ENCODE measurements around the gene SPIN2A.
"Not testable (repeated sequence)": the region's sequence is repeated elsewhere in the genome, so short reads cannot be mapped to it uniquely, and the experiment has no call there.

Gene SPIN2A

DNA sequence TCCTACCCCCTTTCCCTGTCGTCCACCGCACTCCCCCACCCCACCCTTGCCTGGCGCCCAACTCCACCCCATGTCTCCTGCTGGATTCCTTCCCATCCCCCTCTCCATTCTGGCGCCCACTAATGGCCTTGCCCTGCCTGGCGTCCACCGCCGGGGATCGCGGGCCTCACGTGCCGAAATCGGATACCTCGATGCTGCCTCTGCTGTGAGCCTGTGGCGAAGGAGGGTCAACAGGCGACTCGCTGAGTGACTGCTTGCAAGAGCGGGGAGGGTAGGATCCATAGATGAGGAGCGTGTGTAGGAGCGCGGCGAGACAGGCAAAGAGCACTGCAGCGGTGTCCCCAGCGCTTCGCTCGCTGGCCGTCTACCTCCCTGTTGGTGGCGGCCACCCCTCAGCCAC is at the start of gene SPIN2A:
Gene SPIN2A (minus strand): TSS at position 325 of the 400 bp plus-strand sequence. CDS start 800 bp downstream, outside the sequence.
- not testable (repeated sequence) for DNase-seq

DNA sequence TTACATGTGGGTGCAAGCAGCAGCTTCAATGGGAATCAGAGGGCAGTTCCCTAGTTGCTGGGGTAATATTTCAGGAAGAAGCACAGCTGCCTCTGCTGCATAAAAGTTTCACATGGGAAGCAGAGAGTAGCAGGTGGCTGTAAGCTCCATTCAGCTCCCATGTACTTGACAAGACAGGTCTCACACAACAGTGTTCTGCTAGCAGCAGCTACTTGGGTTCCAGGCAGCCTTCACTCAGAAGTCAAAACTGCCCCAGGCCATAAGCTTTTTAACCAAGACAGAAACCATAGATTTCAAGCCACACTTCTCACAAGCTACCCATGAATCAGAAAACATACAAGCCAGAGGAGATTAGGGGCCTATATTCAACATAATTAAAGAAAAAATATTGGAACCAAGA is 41.4 kb upstream of the SPIN2A start:
- DNase-seq: no peak

DNA sequence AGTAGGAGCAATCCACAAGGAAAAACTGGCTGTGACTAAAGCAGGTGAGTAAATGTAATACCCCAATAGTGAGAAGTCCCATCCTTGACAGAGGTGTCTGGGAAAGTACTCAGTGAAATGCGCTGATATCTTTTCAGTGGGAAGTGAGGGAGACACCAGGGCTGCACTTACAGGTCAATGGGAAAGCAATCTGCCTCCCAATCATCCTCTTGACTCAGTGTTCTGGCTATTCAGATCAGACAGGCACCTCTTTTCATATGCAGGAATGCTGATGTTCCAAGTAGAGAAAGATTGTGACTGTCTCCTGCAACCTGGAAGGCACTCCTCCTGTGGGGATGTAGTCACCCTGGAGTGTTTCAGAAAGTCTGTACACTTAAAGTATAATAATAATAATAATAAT is 39.9 kb upstream of the SPIN2A start:
- DNase-seq: no peak

DNA sequence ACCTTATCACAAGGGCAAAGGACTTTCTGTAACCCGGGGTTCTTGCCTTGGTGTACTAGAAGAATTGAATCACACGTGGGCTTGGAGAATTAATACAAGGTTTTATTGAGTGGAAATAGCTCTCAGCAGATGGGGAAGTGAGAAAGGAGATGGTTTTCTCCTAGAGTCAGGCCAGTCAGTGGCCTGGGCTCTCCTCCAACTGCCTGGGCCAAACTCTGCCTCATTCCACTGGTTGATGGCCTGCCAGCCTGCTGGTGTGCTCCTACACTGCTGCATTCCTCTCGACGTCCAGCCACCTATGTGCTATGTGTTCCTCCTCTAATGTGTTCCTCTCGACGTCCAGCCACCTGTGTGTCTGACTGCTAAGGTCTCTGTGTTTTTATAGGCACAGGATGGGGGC is 35.3 kb upstream of the SPIN2A start:
- no peak for DNase-seq

DNA sequence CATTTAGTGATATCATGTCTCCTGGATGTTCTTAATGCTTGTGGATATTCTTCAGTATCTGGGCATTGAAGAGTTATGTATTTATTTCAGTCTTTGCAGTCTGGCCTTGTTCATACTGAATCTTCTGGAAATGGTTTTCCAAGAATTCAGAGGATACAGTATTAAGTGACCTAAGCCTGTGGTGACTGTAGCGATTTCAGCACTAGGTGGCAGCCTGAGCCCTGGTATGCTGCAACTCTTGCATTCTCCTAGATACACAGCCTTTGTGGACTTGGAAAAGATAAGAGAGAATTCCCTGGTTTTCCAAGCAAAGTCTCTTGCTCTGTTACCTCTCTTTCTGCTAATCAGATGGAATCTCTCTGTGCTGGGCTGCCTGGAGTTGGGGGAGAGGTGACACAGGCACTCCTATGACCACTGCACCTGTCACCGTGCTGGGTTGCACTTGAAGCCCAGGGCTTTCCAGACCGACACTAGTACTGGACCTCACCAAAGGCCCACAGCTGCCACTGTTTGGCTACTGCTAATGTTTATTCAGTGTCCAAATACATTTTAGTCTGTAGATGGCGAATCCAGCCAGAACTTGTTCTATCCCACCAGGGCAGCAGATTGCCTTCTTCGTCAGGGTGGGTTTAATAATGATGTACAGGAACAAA is 19.3 kb upstream of the SPIN2A start:
- peak; percentile 9 for DNase-seq

DNA sequence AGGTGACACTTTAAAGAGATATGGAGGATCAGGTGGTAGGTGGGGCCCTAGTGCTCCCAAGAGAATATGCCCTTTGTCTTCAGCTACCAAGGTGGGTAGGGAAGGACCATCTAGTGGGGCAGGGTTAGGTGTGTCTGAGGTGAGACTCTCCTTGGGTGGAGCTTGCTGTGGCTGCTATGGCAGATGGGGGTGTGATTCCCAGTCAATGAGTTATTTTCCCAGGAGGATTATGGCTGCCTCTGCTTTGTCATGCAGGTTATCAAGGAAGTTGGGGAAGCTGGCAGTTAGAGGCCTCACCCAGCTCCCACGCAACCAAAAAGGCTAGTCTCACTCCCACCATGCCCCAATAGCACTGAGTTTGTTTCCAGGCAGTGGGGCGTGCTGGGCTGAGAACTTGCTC is 18.0 kb upstream of the SPIN2A start:
- no peak for DNase-seq

DNA sequence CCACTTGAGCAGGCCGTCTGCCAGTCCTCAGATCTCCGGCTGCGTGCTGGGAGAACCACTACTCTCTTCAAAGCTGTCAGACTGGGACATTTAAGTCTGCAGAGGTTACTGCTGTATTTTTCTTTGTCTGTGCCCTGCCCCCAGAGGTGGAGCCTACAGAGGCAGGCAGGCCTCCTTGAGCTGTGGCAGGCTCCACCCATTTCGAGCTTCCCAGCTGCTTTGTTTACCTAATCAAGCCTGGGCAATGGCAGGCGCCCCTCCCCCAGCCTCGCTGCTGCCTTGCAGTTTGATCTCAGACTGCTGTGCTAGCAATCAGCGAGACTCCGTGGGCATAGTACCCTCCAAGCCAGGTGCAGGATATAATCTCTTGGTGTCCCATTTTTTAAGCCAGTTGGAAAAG is 15.0 kb upstream of the SPIN2A start:
- not testable (repeated sequence) for DNase-seq

DNA sequence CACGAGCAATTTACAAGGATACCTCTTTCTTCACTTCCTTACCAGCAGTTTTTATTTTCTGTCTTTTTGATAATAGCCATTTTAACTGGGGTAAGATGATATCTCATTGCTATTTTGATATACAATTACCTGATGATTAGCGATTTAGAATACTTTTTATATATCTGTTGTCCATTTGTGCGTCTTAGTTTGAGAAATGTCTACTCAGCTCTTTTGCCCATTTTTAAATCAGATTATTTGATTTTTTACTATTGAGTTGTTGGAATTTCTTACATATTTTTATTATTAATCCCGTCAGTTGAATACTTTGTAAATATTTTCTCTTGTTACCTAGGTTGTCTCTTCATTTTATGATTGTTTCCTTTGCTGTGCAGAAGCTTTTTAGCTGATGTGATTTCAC is 1.5 kb upstream of the SPIN2A start:
- DNase-seq: no peak

DNA sequence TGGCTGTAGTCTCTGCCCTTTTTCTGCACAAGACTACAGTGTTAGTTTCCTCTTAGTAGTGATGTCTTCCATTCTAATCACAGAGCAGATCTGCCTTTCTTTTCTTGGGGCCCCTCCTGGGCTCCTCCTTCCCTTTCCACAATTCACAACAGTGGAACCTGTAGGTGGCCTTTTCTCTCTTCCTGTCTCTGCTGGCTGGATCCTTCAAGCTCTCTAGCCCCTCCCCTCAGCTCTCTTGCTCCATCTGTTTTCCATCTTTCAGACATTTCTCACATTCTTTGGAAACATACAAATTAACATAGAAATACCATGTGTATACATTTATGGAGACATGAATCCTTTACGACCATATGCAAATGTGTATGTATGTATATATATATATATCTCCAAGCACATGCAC is 304 bp upstream of the SPIN2A start:
- DNase-seq: no peak

DNA sequence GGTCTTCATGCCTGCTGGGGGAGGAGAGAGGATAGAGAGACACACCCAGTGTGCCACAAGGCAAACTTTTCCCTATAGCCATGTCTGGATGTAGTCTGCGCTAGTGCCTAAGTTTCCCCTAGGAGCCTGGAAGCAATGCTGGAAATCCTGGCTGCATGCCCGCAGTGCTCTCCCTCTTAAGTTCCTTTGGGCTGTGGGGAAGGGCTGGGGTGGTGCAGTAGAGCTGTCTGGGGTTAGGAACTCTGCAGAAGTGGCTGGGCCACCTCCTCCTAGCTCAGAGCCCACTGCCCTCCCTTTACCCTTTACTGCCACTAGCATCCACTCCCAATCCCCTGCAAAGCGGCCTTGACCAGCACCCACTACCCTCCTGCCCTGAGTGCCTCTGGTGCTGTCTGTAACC is 608 bp downstream of the SPIN2A start:
- DNase-seq: not testable (repeated sequence)

DNA sequence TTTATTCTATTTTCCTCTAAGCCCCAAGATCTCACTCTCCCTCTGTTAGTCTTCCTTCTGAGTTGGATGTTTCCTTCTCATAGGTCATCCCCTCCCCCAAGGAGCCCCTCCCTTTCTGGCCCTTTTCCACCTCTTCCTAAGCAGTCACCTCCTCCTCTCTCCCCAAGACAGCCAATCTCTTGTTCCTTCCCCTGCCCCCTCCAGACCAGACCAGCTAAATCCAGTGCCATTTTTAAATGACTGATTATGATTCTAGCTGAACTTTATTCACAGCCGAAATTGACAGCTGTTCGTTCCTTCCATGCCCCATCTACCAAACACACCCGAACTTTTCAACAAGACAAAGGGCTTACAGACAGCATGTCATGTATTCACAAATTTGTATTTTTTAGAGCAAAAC is 1.9 kb downstream of the SPIN2A start:
- no peak for DNase-seq

DNA sequence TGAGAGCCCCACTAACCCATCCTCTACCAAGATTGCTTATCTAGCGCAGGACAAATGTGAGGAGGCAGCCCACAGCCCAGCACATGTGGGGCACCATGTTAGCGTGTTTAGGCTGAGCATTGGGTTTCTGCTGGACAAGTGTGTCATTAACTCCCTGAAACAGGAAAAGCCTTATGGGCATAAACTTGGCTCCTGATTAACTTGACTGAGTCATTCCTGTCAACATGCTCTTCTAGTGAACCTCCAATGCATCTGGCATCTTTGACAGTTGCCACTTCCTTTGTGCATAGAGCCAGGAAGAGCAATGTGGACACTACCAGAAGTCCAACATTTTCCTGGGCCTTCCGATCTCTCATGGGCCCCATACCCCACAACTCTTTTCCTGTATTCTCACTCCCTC is 2.5 kb downstream of the SPIN2A start:
- no peak for DNase-seq

DNA sequence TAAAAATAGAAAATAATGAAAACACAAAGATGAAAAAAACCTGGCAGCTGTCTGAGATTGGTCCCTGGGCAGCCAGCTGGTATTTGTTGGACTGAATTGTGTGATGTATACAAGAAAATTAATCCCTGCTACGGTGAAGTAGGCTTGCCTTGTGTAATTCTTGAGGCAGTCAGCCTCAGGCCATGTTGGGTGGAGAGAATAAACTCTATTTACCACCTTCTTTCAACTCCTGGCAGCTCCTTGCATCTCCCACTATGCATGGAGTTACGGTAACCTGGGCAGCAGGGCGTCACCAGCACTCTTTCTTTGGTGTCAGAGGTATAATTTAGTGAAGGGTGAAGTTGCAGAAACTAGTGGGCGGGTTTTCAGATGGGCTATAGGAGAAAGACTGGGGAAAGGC is 3.5 kb downstream of the SPIN2A start:
- DNase-seq: no peak

DNA sequence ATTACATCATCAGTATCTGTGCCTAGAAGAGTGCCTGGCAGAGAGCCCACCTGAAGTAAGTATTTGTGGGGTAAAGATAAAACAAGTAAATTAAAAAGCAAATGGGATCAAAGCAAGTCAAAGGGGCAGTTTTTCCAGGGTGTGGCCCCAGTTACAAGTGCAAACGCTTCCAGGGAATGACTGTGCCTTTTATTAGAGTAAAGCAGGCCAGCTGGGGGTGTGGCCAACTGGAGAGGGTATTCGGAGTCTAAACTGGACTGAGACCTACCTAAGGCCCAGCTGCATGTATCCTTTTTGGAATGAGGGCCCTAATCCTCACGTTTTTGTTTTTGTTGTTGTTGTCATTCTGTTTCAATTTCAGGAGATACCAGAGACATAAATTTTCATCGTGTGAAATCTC is 3.9 kb downstream of the SPIN2A start:
- not testable (repeated sequence) for DNase-seq

DNA sequence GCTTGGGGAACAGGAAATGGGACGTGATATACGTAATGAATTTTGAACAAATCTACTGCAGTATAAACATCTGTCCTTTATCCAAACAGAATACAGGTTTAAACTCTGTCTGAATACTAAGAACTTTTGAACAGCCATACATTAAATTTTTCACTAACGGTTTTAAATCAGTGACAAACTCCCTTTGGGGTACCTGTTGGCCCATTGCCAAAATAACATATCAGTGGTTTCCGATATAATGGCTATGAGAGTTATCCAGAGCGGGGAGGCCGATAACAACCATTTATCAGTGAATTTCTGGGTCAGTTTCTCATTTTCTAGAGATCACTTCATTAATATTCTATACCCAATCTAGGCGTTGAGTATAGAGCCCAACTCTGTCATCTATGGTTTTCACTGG is 5.2 kb downstream of the SPIN2A start:
- DNase-seq: no peak

DNA sequence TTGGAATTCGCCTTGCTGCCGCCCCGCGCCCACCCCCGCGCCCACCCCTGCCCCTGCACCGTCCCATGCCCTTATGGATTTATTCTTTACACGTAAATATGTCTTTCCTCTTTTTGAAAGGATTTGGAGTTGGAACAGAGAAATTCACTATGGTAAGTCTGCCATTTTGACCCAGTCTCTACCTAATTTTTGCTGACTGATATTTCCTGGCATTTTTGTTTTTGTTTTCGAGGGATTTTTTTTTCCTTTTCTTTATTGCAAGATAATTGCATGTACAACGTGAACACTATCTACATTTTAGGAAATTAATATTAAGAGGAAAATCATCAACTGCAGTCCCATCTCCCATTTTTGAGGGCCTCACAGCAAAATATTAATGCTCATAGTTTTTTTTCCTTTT is 15.4 kb downstream of the SPIN2A start:
- no peak for DNase-seq

DNA sequence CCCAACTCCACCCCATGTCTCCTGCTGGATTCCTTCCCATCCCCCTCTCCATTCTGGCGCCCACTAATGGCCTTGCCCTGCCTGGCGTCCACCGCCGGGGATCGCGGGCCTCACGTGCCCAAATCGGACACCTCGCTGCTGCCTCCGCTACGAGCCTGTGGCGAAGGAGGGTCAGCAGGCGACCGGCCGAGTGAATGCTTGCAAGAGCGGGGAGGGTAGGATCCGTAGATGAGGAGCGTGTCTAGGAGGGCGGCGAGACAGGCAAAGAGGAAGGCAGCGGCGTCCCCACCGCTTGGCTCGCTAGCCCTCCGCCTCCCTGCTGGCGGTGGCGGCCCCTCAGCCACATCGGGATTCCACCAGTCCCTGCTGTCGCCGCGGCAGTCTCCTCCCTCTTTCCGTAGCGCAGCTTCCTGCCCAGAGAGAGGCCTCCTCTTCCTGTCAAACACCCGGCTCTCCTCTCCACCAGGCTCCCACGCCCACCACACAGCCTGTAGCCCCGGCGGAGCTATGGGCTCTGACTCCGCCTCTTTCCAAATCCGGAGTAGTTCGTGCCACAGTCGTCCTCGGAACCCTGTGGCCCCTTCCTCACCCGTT is 15.9 kb downstream of the SPIN2A start, which contains the start of gene SPIN2B:
Gene SPIN2B (minus strand): TSS at position 387 of the 594 bp plus-strand sequence.
- DNase-seq: peak; percentile 62

DNA sequence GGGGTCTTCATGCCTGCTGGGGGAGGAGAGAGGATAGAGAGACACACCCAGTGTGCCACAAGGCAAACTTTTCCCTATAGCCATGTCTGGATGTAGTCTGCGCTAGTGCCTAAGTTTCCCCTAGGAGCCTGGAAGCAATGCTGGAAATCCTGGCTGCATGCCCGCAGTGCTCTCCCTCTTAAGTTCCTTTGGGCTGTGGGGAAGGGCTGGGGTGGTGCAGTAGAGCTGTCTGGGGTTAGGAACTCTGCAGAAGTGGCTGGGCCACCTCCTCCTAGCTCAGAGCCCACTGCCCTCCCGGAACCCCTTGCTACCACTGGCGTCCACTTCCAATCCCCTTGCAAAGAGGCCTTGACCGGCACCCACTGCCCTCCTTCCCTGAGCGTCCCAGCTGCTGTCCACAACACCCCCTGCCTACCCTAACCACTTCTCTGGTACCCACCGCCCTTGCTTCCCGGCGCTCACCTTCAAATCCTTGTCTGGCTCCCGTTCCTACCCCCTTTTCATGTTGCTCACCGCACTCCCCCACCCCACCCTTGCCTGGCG is 16.5 kb downstream of the SPIN2A start:
- not testable (repeated sequence) for DNase-seq

DNA sequence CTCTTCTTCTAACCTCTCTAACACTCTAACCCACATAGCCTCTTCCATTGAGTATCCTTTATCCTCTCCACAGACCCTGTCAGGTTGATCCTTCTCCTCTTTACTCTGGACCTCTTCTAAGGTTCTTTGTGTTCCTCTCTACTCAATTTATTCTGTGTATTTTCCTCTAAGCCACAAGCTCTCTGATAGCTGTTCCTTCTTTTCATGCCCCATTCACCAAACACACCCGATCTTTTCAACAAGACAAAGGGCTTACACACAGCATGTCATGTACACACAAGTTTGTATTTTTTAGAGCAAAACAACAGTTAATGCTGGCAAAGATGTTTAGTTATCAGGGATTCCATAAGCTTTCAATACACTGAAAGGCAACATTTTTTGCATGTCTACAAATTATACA is 17.8 kb downstream of the SPIN2A start:
- no peak for DNase-seq

DNA sequence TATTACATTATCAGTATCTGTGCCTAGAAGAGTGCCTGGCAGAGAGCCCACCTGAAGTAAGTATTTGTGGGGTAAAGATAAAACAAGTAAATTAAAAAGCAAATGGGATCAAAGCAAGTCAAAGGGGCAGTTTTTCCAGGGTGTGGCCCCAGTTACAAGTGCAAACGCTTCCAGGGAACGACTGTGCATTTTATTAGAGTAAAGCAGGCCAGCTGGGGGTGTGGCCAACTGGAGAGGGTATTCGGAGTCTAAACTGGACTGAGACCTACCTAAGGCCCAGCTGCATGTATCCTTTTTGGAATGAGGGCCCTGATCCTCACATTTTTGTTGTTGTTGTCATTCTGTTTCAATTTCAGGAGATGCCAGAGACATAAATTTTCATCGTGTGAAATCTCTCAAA is 19.6 kb downstream of the SPIN2A start:
- not testable (repeated sequence) for DNase-seq

DNA sequence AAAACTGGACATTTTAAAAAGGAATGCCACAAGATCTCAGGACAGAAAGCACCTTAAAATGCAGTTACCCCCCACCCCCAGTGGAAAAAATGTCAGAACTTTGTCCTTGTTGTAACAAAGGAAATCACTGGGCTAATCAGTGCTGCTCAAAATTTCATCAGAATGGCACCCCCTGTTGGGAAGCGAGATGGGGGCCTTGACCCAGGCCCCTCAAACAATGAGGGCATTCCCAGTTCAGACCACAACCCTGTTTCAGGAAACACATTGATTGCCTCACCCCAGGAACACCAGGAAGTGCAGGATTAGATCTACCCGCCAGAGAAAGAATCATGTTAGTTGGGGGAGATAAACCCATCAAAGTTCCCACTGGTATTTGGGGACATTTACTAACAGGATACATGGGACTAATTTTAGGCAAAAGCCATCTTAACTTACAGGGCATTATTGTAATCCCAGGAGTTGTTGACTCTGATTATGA is 32.2 kb downstream of the SPIN2A start:
- DNase-seq: no peak

DNA sequence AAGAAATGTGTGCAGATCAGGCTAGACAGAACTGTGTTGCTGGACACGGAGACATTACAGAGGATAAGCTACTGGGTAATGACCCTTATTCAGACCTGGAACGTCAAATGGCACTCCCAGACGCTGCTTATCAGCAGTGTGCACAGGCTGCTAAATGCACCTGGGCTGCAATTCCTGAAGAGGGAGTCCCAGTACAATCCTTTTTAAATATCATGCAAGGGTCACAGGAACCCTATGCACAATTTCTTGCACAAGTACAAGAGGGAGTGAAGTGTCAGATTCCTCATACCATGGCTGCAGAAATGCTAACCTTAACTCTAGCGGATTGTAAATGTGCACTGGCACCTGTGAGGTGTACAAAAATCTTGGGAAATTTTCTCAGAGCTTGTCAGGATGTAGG is 32.8 kb downstream of the SPIN2A start:
- DNase-seq: no peak

DNA sequence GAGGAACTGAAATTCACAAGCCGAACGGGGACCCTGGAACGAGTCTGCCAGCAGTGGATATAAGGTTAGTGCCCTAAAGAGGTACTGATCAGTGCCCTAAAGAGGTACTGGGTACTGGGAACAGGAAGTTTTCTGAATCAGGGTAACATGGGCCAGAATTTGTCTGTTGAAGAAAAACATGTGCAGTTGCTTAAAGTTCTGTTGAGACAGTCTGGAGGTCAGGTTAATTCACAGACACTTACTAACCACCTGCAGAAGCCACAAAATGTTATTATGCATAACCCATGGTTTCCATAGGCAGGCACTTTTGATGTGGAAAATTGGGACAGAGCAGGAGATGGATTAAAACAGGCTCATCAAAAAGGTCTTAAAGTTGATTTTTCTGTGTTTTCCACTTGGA is 33.7 kb downstream of the SPIN2A start:
- DNase-seq: no peak

DNA sequence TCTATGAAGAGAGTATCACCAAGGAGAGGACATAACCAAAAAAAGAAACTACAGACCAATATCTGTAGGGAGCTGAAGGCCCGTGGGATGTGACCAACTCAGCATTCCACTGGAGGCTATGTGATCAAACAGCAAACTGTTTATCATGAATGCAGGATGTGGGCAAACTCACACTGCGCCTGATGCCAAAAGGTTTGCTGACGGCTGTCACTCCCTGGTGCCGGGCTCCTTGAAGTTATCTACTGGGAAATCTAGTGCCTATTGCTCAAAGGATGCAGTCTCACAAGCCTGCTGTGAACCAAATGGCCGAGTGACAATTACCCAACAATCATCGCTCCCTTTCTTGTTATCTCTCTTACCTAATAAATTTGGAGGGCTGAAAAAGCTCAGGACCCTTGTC is 34.3 kb downstream of the SPIN2A start:
- not testable (repeated sequence) for DNase-seq
